BJ (cell line): ENCODE measurements around the gene DEFB129. TPM values are rescaled to one million over a fixed set of nuclear protein-coding genes. Genes with fewer than 3 reads are reported as not detected.
A peak's percentile ranks its signal among the peaks of the same experiment; 100 is the strongest.
"Not testable (repeated sequence)": the region's sequence is repeated elsewhere in the genome, so short reads cannot be mapped to it uniquely, and the experiment has no call there.

Experiments
- CTCF ChIA-PET: fragments of 350-600 bp; formaldehyde crosslinking; extraction: SDS; loops from one replicate; lab custom pipeline; 2021; ENCODE audit warnings: antibody characterized with exemption, inconsistent platforms; lab: Yijun Ruan, JAX
- POLR2A ChIA-PET: fragments of 300-600 bp; sonication (Branson Sonifier 250); formaldehyde crosslinking; extraction: SDS; loops from one replicate; lab custom pipeline; 2021; ENCODE audit warnings: antibody characterized with exemption; lab: Charles Lee
- DNase-seq: peaks from one replicate; pipeline ENCODE4 v3.0.0-alpha.2; 2011; ENCODE audit warnings: low read depth
- H3K27me3 ChIP-seq: 2 replicates; pipeline ENCODE4 v1.6.0; 2011; ENCODE audit warnings: low read length; ENCODE audit not compliant: control insufficient read depth, insufficient read depth
- H3K36me3 ChIP-seq: 2 replicates; pipeline ENCODE4 v1.5.1; 2011; ENCODE audit warnings: low read length; ENCODE audit not compliant: control insufficient read depth, insufficient read depth
- H3K4me3 ChIP-seq: 2 replicates; pipeline ENCODE4 v1.5.1; 2011; ENCODE audit warnings: low read depth, mild to moderate bottlenecking, control low read depth, low read length
- polyA plus RNA-seq: library from polyadenylated mRNA; depleted of rRNA; stranded (reverse); fragments of >200 nt; gene quantifications from 2 replicates; pipeline ENCODE4 v1.2.3, GENCODE V29; 2011
- TF ChIP-seq, protein P1 (sequence below): IDR thresholded peaks from 2 replicates; pipeline ENCODE4 v1.5.1; 2011; ENCODE audit warnings: low read depth, mild to moderate bottlenecking, control low read depth, inconsistent platforms, low read length, moderate library complexity; ENCODE audit not compliant: insufficient read depth

DEFB129 gene
- polyA plus RNA-seq, 1 experiment = not detected

DNA sequence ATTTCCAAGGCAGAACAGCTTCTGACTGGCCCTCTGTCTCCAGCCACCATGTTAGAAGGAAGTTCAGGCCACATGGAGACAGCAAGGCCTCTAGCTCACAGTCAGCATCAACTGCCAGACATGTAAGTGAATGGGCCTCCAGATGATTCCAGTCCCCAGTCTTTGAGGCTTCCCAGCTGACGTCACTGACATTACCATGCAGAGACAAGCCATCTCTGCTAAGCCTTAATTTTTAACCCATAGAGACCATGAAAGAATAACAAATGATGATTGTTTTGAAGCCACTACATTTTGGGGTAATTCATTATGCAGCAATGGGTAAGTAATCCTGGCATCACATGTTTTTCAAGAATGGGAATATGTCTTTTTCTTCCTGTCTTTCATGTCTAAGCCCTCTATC, 11.3 kb upstream of the DEFB129 start:
- DNase-seq = no peak
- Histone ChIP-seq H3K4me3 (no peak overlapping the region), H3K27me3 (peaks cover 5% of the 10 kb centered on the region), H3K36me3 (no peaks in the 10 kb centered on the region)
- ChIA-PET CTCF (interaction anchor here (0.9 to 1.3 kb wide), 2 partner anchors 51 to 115 kb away, joined by 4 to 6 read pairs; no protein-coding TSS in a partner anchor), POLR2A (no interaction called here)
- TF ChIP-seq, protein P1, sequence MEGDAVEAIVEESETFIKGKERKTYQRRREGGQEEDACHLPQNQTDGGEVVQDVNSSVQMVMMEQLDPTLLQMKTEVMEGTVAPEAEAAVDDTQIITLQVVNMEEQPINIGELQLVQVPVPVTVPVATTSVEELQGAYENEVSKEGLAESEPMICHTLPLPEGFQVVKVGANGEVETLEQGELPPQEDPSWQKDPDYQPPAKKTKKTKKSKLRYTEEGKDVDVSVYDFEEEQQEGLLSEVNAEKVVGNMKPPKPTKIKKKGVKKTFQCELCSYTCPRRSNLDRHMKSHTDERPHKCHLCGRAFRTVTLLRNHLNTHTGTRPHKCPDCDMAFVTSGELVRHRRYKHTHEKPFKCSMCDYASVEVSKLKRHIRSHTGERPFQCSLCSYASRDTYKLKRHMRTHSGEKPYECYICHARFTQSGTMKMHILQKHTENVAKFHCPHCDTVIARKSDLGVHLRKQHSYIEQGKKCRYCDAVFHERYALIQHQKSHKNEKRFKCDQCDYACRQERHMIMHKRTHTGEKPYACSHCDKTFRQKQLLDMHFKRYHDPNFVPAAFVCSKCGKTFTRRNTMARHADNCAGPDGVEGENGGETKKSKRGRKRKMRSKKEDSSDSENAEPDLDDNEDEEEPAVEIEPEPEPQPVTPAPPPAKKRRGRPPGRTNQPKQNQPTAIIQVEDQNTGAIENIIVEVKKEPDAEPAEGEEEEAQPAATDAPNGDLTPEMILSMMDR = no peak

DNA sequence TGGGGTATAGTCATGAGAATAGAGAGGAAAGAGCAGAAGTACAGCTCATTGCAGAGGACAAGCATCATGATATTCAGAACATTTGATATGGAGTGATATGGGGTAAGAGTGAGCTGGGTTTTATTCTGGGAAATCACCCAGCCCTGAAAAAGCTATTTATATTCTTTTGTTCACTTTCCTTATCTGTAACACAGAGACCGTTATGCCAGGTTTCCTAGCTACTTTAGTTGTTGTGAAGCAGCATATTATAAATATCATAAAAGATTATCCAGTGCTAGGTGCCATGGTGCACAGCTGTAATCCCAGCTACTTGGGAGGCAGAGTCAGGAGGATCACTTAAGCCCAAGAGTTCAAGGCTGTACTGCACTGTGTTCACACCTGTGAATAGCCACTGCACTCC, 9.8 kb upstream of the DEFB129 start:
- Histone ChIP-seq H3K36me3 (no peaks in the 10 kb centered on the region), H3K27me3 (peaks cover 5% of the 10 kb centered on the region), H3K4me3 (no peak overlapping the region)
- TF ChIP-seq, protein P1 = no peak
- ChIA-PET POLR2A (no interaction called here), CTCF (interaction anchor here (1.5 kb wide), 1 partner anchor 11 kb away, joined by 4 read pairs; the partner anchor contains the start of gene DEFB129)
- DNase-seq = no peak

DNA sequence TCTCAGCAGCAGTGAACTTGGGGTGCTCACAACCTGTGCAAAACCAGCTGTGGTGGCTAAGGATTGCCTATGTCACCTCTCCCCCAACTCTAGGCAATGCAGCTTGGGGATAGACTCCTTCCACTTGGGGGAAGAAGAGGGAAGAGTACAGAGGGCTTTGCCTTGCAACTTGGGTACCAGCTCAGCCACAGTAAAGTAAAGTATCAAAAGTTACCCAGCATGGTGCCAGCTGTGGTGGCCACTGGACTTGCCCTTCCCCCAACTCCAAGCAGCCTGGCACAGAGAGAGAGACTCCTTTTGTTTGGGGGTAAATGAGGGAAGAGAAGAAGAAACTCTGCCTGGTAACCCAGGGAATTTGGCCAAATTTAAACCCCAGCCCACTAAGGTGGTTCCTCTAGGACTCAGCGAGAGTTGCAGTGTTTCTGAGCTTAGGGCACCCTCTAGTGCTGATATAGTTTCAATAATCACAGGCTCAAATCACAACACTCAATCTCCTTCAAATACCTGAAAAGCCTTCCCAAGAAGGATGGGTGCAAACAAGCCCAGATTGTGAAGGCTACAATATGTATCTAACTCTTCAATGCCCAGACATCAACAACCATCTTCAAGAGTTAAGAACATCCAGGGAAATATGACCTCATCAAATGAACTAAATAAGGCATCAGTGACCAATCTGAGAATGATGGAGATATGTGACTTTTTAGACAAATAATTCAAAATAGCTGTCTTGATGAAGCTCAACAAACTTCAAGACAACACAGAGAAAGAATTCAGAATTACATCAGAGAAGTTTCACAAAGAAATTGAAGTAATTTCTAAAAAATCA, 7.6 kb upstream of the DEFB129 start:
- POLR2A ChIA-PET = no interaction called here
- no peak for DNase-seq
- TF ChIP-seq, protein P1 = peak; percentile 29; the same call in 1 of the 2 replicates
- Histone ChIP-seq H3K4me3 (no peak overlapping the region), H3K27me3 (peaks cover 5% of the 10 kb centered on the region), H3K36me3 (no peaks in the 10 kb centered on the region)
- CTCF ChIA-PET = interaction anchor here (0.6 to 1.2 kb wide), 4 partner anchors 8 to 111 kb away, joined by 3 to 5 read pairs (median 3); no protein-coding TSS in a partner anchor

DNA sequence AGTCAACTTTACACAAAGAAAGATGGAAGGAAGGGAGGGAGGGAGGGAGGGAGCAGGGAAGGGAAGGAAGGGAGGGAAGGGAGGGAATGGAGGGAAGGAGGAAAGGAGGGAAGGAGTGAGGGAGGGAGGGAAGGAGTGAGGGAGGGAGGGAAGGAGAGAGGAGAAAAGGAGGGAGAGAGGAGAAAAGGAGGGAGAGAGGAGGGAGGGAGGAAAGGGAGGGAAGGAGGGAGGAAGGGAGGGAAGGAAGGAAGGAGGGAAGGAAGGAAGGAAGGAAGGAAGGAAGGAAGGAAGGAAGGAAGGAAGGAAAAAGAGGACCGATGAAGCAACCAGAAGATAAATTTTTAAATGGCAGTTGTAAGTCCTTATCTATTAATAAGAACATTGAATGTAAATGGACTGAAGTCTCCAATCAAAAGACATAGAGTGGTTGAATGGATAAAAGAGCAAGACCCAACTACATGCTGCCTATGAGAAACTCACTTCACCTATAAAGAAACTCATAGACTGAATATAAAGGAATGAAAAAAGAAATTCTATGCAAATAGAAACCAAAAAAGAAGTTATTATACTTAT, 5.7 kb upstream of the DEFB129 start:
- POLR2A ChIA-PET = no interaction called here
- CTCF ChIA-PET = no interaction called here

DNA sequence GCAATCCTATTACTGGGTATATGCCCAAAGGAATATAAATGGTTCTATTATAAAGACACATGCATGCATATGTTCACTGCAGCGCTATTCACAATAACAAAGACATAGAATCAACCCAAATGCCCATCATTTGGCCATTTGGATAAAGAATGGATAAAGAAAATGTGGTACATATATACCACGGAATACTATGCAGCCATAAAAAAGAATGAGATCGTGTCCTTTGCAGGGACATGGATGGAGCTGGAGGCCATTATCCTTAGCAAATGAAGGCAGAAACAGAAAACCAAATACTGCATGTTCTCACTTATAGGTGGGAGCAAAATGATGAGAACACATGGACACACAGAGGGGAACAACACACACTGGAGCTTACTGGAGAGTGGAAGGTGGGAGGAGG, 1.2 kb upstream of the DEFB129 start:
- H3K4me3 ChIP-seq, POLR2A ChIA-PET, DNase-seq, H3K36me3 ChIP-seq, H3K27me3 ChIP-seq: not testable (repeated sequence)
- CTCF ChIA-PET = interaction anchor here (1.0 to 2.1 kb wide), 2 partner anchors 33 to 105 kb away, joined by 4 read pairs; no protein-coding TSS in a partner anchor

More for the DNA sequence above, 5.7 kb upstream of the DEFB129 start:
- no peaks in the 10 kb centered on the region for H3K36me3 ChIP-seq
- no peak for DNase-seq
- H3K27me3 ChIP-seq = peaks cover 4% of the 10 kb centered on the region
- no peak overlapping the region for H3K4me3 ChIP-seq
- TF ChIP-seq, protein P1 = no peak
